Uterus (tissue), 4 donors: ENCODE results near the gene TOM1. TPM values are rescaled to one million over a fixed set of nuclear protein-coding genes. Genes with fewer than 3 reads are reported as not detected.

Source experiments
- DNase-seq, 2 donors: peaks; one replicate each; pipeline ENCODE4 v3.0.0-alpha.2; 2019 to 2020
- H3K27ac ChIP-seq, 2 donors: fragments of 200-600 bp; sonication (generic); 1 replicate in 1 of 2; 2 replicates in 1 of 2; pipeline ENCODE4 v1.5.1; 2016 to 2018
- H3K27me3 ChIP-seq, 2 donors: fragments of 200-600 bp; sonication (generic); one replicate each; pipeline ENCODE4 v1.5.1; 2018 to 2019; ENCODE audit warnings: control low read depth in 1 of 2
- H3K36me3 ChIP-seq, 2 donors: fragments of 200-600 bp; sonication (generic); one replicate each; pipeline ENCODE4 v1.5.1; 2019; ENCODE audit warnings: control low read depth in 1 of 2
- H3K4me1 ChIP-seq, 2 donors: fragments of 200-600 bp; sonication (generic); one replicate each; pipeline ENCODE4 v1.5.1; 2018 to 2019; ENCODE audit warnings: control low read depth in 1 of 2
- H3K4me3 ChIP-seq, 2 donors: fragments of 200-600 bp; sonication (generic); 1 replicate in 1 of 2; 2 replicates in 1 of 2; pipeline ENCODE4 v1.5.1; 2018 to 2019; ENCODE audit warnings: mild to moderate bottlenecking in 1 of 2
- H3K9me3 ChIP-seq, 2 donors: fragments of 200-600 bp; sonication (generic); one replicate each; pipeline ENCODE4 v1.5.1; 2019; ENCODE audit warnings: control low read depth in 1 of 2
- CTCF ChIP-seq, 4 experiments: fragments of 200-600 bp in 2 of 4; fragments of 450-650 bp in 2 of 4; sonication (generic) in 2 of 4; IDR thresholded peaks; one replicate each; pipeline ENCODE4 v1.5.1; 2016 to 2019; ENCODE audit warnings: antibody characterized with exemption in 4 of 4, mild to moderate bottlenecking in 2 of 4, moderate library complexity in 1 of 4
- POLR2A ChIP-seq, 2 donors: fragments of 450-650 bp; IDR thresholded peaks; one replicate each; pipeline ENCODE4 v1.6.1; 2016; ENCODE audit warnings: antibody characterized with exemption in 2 of 2, mild to moderate bottlenecking in 1 of 2, moderate library complexity in 1 of 2
- intact Hi-C: fragments of 100-400 bp; cut with DNase I; formaldehyde crosslinking; loops from one replicate; pipeline ENCODE4 v1.15.1; 2023; ENCODE audit warnings: low total_unique reads
- total RNA-seq, 4 donors: library from RNA; depleted of rRNA in 3 of 4; stranded (reverse); fragments of >200 nt in 3 of 4; gene quantifications; one replicate each; pipeline versions ENCODE4 v1.1.0 to v1.2.4, GENCODE V29; 2014 to 2023
- donor health status: DM: yes; HTN: yes; CAD: no.

The TOM1 gene
- total RNA-seq, 4 donors from 2014 or later, result 21.3 to 66.7 (median 52.5) TPM

- intact Hi-C loops, result no loop called here
These were observed 85.4 kb downstream of the TOM1 start for GRCh38 chr22:35384975-35385588.

GRCh38 chr22:35386670-35387288, 87.1 kb downstream of the TOM1 start:
- TF ChIP-seq CTCF (IDR thresholded peaks at IDR 0.05) (no peak), POLR2A (IDR thresholded peaks at IDR 0.05) (no peak)
- no peaks in the 10 kb centered on the region for H3K27me3 ChIP-seq
- no peak for DNase-seq
- no peaks in the 10 kb centered on the region for H3K36me3 ChIP-seq
- H3K4me3 ChIP-seq, result no peak overlapping the region
- no peak overlapping the region for H3K27ac ChIP-seq
- H3K4me1 ChIP-seq, result no peaks in the 10 kb centered on the region
- no peaks in the 10 kb centered on the region for H3K9me3 ChIP-seq
- intact Hi-C loops, result no loop called here

More at GRCh38 chr22:35384975-35385588, 85.4 kb downstream of the TOM1 start:
- no peak overlapping the region for H3K4me3 ChIP-seq
- no peaks in the 10 kb centered on the region for H3K9me3 ChIP-seq
- no peaks in the 10 kb centered on the region for H3K4me1 ChIP-seq
- H3K27me3 ChIP-seq, result no peaks in the 10 kb centered on the region
- no peak for DNase-seq
- H3K36me3 ChIP-seq, result no peaks in the 10 kb centered on the region
- H3K27ac ChIP-seq, result no peak overlapping the region
- TF ChIP-seq CTCF (IDR thresholded peaks at IDR 0.05) (no peak), POLR2A (IDR thresholded peaks at IDR 0.05) (no peak)

GRCh38 chr22:35390933-35391332, 91.2 kb downstream of the TOM1 start:
- no peaks in the 10 kb centered on the region for H3K27me3 ChIP-seq
- H3K36me3 ChIP-seq, result no peaks in the 10 kb centered on the region
- no peak overlapping the region for H3K4me3 ChIP-seq
- H3K9me3 ChIP-seq, result no peaks in the 10 kb centered on the region
- H3K27ac ChIP-seq, result no peak overlapping the region
- no peak for DNase-seq
- TF ChIP-seq CTCF (IDR thresholded peaks at IDR 0.05) (no peak), POLR2A (IDR thresholded peaks at IDR 0.05) (no peak)
- intact Hi-C loops, result no loop called here
- peaks cover 0 to 13% of the 10 kb centered on the region in 2 donors for H3K4me1 ChIP-seq

- DNase-seq, result no peak
- H3K4me1 ChIP-seq, result peaks cover 0 to 13% of the 10 kb centered on the region in 2 donors
- H3K27ac ChIP-seq, result peak overlapping the region; percentile 67 to 90
- no peaks in the 10 kb centered on the region for H3K27me3 ChIP-seq
- intact Hi-C loops, result no loop called here
- TF ChIP-seq POLR2A (IDR thresholded peaks at IDR 0.05), result no peak
- TF ChIP-seq CTCF (IDR thresholded peaks at IDR 0.05), result no peak
- no peaks in the 10 kb centered on the region for H3K9me3 ChIP-seq
- H3K36me3 ChIP-seq, result no peaks in the 10 kb centered on the region
- no peak overlapping the region for H3K4me3 ChIP-seq
These were observed 92.7 kb downstream of the TOM1 start for GRCh38 chr22:35392357-35392756.
